ENCODE measurements around the gene WDR31. TPM values are rescaled to one million over a fixed set of nuclear protein-coding genes. Genes with fewer than 3 reads are reported as not detected.

WDR31 gene
- total RNA-seq, 1 donor from 2014 or later = 2.0 TPM

DNA sequence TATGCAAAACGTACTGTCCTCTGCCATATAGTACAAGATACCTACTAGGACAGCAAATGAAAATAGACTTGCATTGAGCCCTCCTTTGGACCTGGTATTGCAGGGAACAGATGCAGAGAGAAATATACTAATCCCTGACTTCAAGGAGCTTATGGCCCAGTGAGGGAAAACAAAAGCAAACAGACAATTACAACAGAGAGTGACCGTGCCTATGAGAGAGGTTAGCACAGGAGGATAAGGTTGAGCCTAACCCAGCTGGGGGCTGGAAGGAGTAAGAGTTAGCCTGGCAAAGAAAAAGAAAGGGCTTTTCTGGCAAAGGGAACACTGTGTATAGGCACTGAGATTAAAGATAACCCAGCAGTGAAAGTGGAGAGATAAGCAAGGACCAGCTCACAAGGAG, 70.2 kb downstream of the WDR31 start:
- DNase-seq (ENCODE audit: extremely low spot score in 2 of 2) = no peak
- no peaks in the 10 kb centered on the region for H3K9me3 ChIP-seq
- intact Hi-C loops (cut with DNase I) = no loop called here
- no peak overlapping the region for H3K27ac ChIP-seq
- H3K27me3 ChIP-seq = no peaks in the 10 kb centered on the region
- H3K4me3 ChIP-seq = no peak overlapping the region
- H3K36me3 ChIP-seq = peaks cover 0 to 48% of the 10 kb centered on the region in 2 donors
- no peak for TF ChIP-seq POLR2AphosphoS5 (IDR thresholded peaks at IDR 0.05; ENCODE audit: insufficient read depth in 1 of 2, low read depth in 1 of 2)
- TF ChIP-seq, protein P1, sequence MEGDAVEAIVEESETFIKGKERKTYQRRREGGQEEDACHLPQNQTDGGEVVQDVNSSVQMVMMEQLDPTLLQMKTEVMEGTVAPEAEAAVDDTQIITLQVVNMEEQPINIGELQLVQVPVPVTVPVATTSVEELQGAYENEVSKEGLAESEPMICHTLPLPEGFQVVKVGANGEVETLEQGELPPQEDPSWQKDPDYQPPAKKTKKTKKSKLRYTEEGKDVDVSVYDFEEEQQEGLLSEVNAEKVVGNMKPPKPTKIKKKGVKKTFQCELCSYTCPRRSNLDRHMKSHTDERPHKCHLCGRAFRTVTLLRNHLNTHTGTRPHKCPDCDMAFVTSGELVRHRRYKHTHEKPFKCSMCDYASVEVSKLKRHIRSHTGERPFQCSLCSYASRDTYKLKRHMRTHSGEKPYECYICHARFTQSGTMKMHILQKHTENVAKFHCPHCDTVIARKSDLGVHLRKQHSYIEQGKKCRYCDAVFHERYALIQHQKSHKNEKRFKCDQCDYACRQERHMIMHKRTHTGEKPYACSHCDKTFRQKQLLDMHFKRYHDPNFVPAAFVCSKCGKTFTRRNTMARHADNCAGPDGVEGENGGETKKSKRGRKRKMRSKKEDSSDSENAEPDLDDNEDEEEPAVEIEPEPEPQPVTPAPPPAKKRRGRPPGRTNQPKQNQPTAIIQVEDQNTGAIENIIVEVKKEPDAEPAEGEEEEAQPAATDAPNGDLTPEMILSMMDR (IDR thresholded peaks at IDR 0.05) = no peak
- peaks cover 10% of the 10 kb centered on the region for H3K4me1 ChIP-seq

DNA sequence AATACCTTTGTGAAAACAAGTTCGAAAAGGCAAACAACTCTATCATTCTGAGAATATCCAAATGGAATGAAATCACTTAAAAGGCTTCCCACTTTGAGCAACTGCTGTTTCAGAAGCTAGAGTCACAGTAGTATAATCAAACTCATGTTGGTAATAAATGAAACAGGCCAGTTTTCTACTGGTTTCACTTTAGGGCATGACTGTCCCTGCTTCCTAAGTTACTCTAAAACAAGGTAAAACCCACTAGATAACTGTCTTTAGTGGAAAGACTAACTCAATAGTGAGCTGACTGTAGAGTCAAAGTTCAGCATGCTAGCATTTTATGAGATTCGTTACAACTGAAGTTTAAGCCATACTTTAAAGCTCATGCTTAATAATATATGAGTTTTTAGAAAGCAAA, 70.7 kb downstream of the WDR31 start:
- no peak for TF ChIP-seq POLR2AphosphoS5 (IDR thresholded peaks at IDR 0.05; ENCODE audit: insufficient read depth in 1 of 2, low read depth in 1 of 2)
- TF ChIP-seq POLR2A (IDR thresholded peaks at IDR 0.05) = no peak
- TF ChIP-seq, protein P1 (IDR thresholded peaks at IDR 0.05) = no peak
- Histone ChIP-seq H3K27ac (no peak overlapping the region), H3K9me3 (no peaks in the 10 kb centered on the region), H3K27me3 (no peaks in the 10 kb centered on the region), H3K4me1 (peaks cover 5% of the 10 kb centered on the region), H3K4me3 (no peak overlapping the region), H3K36me3 (peaks cover 0 to 48% of the 10 kb centered on the region in 2 donors)
- no peak for DNase-seq (ENCODE audit: extremely low spot score in 2 of 2)
- intact Hi-C loops (cut with DNase I) = no loop called here

DNA sequence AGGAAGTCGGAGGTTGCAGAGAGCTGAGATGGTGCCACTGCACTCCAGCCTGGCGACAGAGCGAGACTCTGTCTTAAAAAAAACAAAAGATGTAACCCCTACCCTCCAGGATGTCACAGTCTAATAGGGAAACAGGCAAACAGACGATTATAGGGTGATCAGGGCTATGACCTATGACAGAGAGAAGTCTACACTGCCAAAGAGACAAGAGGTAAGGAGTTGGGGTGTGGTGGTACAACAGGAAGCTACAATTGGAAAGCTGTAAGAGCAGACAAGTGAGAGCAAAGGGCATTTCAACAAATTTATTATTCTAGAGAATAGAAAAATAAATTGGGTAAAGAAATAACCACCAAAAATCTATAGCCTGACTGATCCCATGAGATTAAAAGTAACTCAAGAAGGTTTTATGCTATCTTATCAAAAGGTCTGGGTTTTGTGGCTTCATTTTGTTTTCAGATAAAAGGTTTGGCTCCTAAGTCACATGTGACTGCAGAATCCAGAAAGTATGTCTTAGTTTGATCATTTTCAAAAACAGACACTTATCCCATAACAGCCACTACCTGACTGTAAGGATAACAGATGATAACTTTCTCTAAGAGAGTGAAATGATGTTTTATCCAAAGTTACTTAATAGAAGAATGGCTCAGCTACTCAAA, 72.0 kb downstream of the WDR31 start:
- DNase-seq (ENCODE audit: extremely low spot score in 2 of 2) = no peak
- TF ChIP-seq, protein P1 (IDR thresholded peaks at IDR 0.05) = no peak
- TF ChIP-seq POLR2AphosphoS5 (IDR thresholded peaks at IDR 0.05; ENCODE audit: insufficient read depth in 1 of 2, low read depth in 1 of 2) (no peak), POLR2A (IDR thresholded peaks at IDR 0.05) (no peak)
- intact Hi-C loops (cut with DNase I) = no loop called here
- Histone ChIP-seq H3K9me3 (no peaks in the 10 kb centered on the region), H3K27me3 (no peaks in the 10 kb centered on the region), H3K4me1 (no peaks in the 10 kb centered on the region), H3K36me3 (peaks cover 0 to 47% of the 10 kb centered on the region in 2 donors), H3K27ac (no peak overlapping the region), H3K4me3 (no peak overlapping the region)

DNA sequence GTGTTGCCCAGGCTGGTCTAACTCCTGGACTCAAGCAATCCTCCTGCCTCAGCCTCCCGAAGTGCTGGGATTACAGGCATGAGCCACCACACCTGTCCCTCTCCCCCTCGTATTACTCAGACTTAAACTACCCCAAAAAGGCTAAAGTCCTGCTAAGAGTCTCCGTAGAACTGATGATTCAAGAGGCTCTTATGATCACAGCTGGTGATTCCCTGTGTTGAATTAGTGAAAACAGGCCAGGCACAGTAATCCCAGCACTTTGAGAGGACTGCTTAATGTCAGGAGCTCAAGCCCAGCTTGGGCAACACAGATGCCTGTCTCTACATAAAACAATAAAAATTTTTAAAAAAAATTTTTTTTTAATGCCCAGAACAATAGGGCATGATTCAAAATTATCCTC, 73.9 kb downstream of the WDR31 start:
- H3K27ac ChIP-seq = no peak overlapping the region
- H3K9me3 ChIP-seq = no peaks in the 10 kb centered on the region
- intact Hi-C loops (cut with DNase I) = no loop called here
- peaks cover 0 to 28% of the 10 kb centered on the region in 2 donors for H3K36me3 ChIP-seq
- no peaks in the 10 kb centered on the region for H3K4me1 ChIP-seq
- H3K27me3 ChIP-seq = no peaks in the 10 kb centered on the region
- TF ChIP-seq POLR2AphosphoS5 (IDR thresholded peaks at IDR 0.05; ENCODE audit: insufficient read depth in 1 of 2, low read depth in 1 of 2) (no peak), POLR2A (IDR thresholded peaks at IDR 0.05) (no peak)
- TF ChIP-seq, protein P1 (IDR thresholded peaks at IDR 0.05) = no peak
- no peak for DNase-seq (ENCODE audit: extremely low spot score in 2 of 2)
- H3K4me3 ChIP-seq = no peak overlapping the region

Other genes starting within 250 kb of the WDR31 start
- gene SLC31A2, start 189.3 kb downstream of the WDR31 start, total RNA-seq = 11.5 TPM
- 28.7 TPM for gene FKBP15, start 119.0 kb downstream of the WDR31 start, total RNA-seq
- gene SLC31A1, start 118.7 kb downstream of the WDR31 start, total RNA-seq = 9.3 TPM
- 25.3 TPM for gene CDC26, start 64.7 kb downstream of the WDR31 start, total RNA-seq
- 11.8 TPM for gene PRPF4, start 64.6 kb downstream of the WDR31 start, total RNA-seq
- gene RNF183, start 36.9 kb downstream of the WDR31 start, total RNA-seq = not detected
- 3.9 TPM for gene BSPRY, start 9.3 kb upstream of the WDR31 start, total RNA-seq
- gene HDHD3, start 36.7 kb upstream of the WDR31 start, total RNA-seq = 31.7 TPM
- 29.5 TPM for gene ALAD, start 61.0 kb upstream of the WDR31 start, total RNA-seq
- 17.4 TPM for gene POLE3, start 70.4 kb upstream of the WDR31 start, total RNA-seq
- not detected for gene C9orf43, start 70.5 kb upstream of the WDR31 start, total RNA-seq
- 27.0 TPM for gene RGS3, start 123.5 kb upstream of the WDR31 start, total RNA-seq

Data from vagina (tissue), 2 donors.